ENCODE results near the gene EP400. TPM values are rescaled to one million over a fixed set of nuclear protein-coding genes. Genes with fewer than 3 reads are reported as not detected.

EP400 gene
- total and polyA plus RNA-seq, 12 donors = 11.5 to 43.2 (median 28.8) TPM

- WGBS, 4 donors = 85 to 91% (median 88%) methylated on average over 9 to 36 of the region's 36 CpGs
- H3K36me3 ChIP-seq (replicated peaks in 1 of 2) = peaks cover 0 to 74% of the 10 kb centered on the region in 2 donors
- H3K27ac ChIP-seq = peak overlapping the region in 1 of 5 donors; percentile 4
Measured at GRCh38 chr12:131916306-131917138, 33.2 kb upstream of the EP400 start.

GRCh38 chr12:131917139-131917710 is 32.5 kb upstream of the EP400 start:
- no peaks in the 10 kb centered on the region for H3K9me3 ChIP-seq (replicated peaks in 1 of 3)
- no peak for TF ChIP-seq POLR2A (IDR thresholded peaks at IDR 0.05)
- no peak for TF ChIP-seq CTCF (IDR thresholded peaks at IDR 0.05)
- H3K4me3 ChIP-seq = no peak overlapping the region
- peaks cover 0 to 73% of the 10 kb centered on the region in 2 donors for H3K36me3 ChIP-seq (replicated peaks in 1 of 2)
- H3K27me3 ChIP-seq = no peaks in the 10 kb centered on the region
- H3K27ac ChIP-seq = no peak overlapping the region
- intact Hi-C loops (cut with DNase I) = no loop called here
- 81 to 100% (median 86%) methylated on average over 4 to 30 of the region's 31 CpGs for WGBS, 4 donors
- H3K4me1 ChIP-seq (replicated peaks in 1 of 2) = peaks cover 11 to 19% of the 10 kb centered on the region in 2 donors
- peak in 1 of 7 donors; percentile 15 for DNase-seq

More at GRCh38 chr12:131916306-131917138, 33.2 kb upstream of the EP400 start:
- no peak overlapping the region for H3K4me3 ChIP-seq
- H3K9me3 ChIP-seq (replicated peaks in 1 of 3) = no peaks in the 10 kb centered on the region
- TF ChIP-seq POLR2A (IDR thresholded peaks at IDR 0.05) (no peak), CTCF (IDR thresholded peaks at IDR 0.05) (no peak)
- peak in 3 of 7 donors; percentile 7 to 22 (median 20) for DNase-seq
- H3K27me3 ChIP-seq = no peaks in the 10 kb centered on the region
- H3K4me1 ChIP-seq (replicated peaks in 1 of 2) = peaks cover 12 to 19% of the 10 kb centered on the region in 2 donors
- intact Hi-C loops (cut with DNase I) = no loop called here

DNA sequence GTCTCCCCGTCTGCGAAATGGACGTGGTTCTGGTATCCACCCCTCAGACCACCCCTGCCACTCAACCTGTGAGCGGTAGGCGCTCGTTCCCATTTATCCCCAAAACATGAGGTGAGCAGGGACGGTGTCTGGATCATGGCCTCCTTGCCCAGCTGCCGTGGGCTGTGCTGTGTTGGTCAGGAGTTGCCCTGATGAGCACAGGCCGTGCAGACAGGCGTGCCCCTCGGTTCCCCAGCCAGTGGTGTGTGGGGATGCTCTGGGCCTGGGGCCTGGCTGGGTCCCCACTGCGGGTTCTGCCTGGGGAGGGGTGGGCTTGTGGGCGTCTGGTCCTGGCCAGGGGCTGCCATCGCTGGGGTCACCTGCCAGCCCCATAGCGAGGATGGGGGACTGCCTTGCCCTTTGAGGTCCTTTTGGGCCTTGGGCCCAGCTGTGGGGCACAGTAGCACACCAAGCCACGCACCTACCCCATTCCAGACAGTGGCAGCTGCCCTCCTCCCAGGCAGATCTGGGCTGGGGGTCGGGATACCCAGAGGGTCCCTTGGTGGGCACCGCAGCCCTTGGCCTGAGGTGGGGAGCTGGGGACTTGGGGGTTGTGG is 31.9 kb upstream of the EP400 start:
- 88 to 93% (median 91%) methylated on average over 9 to 18 of the region's 18 CpGs; no CpG with 5 or more reads in 1 of the 4 donors for WGBS, 4 donors
- peak in 1 of 7 donors; percentile 6 for DNase-seq
- Histone ChIP-seq H3K9me3 (replicated peaks in 1 of 3) (no peaks in the 10 kb centered on the region), H3K4me3 (no peak overlapping the region), H3K36me3 (replicated peaks in 1 of 2) (peaks cover 0 to 71% of the 10 kb centered on the region in 2 donors), H3K4me1 (replicated peaks in 1 of 2) (peaks cover 5 to 18% of the 10 kb centered on the region in 2 donors), H3K27ac (no peak overlapping the region), H3K27me3 (no peaks in the 10 kb centered on the region)
- no peak for TF ChIP-seq POLR2A (IDR thresholded peaks at IDR 0.05)
- TF ChIP-seq CTCF (IDR thresholded peaks at IDR 0.05) = no peak
- intact Hi-C loops (cut with DNase I) = no loop called here

All from adrenal gland (tissue), 12 donors.